Neural progenitor cell (in vitro differentiated cells): ENCODE measurements around the gene PSAPL1. TPM values are rescaled to one million over a fixed set of nuclear protein-coding genes. Genes with fewer than 3 reads are reported as not detected.

Experiments
- DNase-seq: peaks from one replicate; pipeline ENCODE4 v3.0.0-alpha.2; 2016; ENCODE audit warnings: low spot score
- H2AFZ ChIP-seq: fragments of 200-600 bp; sonication (generic); replicated peaks from 2 replicates; pipeline ENCODE4 v1.6.1; 2016; ENCODE audit warnings: antibody characterized with exemption
- H3F3A ChIP-seq: fragments of 200-600 bp; sonication (generic); 2 replicates; pipeline ENCODE4 v1.6.1; 2016; ENCODE audit warnings: antibody characterized with exemption, low read depth
- H3K27ac ChIP-seq: fragments of 200-600 bp; sonication (generic); 2 replicates; pipeline ENCODE4 v1.5.1; 2016; ENCODE audit warnings: mild to moderate bottlenecking
- H3K27me3 ChIP-seq: fragments of 200-600 bp; sonication (generic); 2 replicates; pipeline ENCODE4 v1.6.1; 2016; ENCODE audit warnings: mild to moderate bottlenecking, moderate library complexity
- H3K36me3 ChIP-seq: fragments of 200-600 bp; sonication (generic); 2 replicates; pipeline ENCODE4 v1.5.1; 2016
- H3K4me1 ChIP-seq: fragments of 200-600 bp; sonication (generic); 2 replicates; pipeline ENCODE4 v1.6.1; 2016; ENCODE audit warnings: mixed run types
- H3K4me2 ChIP-seq: fragments of 200-600 bp; sonication (generic); 2 replicates; pipeline ENCODE4 v1.6.1; 2016
- H3K4me3 ChIP-seq: fragments of 200-600 bp; sonication (generic); 2 replicates; pipeline ENCODE4 v1.5.1; 2016
- H3K79me2 ChIP-seq: fragments of 200-600 bp; sonication (generic); 2 replicates; pipeline ENCODE4 v1.6.1; 2016; ENCODE audit warnings: low read depth
- H3K9ac ChIP-seq: fragments of 200-600 bp; sonication (generic); 2 replicates; pipeline ENCODE4 v1.6.1; 2016
- H3K9me3 ChIP-seq: fragments of 200-600 bp; sonication (generic); 2 replicates; pipeline ENCODE4 v1.5.1; 2016; ENCODE audit warnings: low read depth
- H4K20me1 ChIP-seq: fragments of 200-600 bp; sonication (generic); 2 replicates; pipeline ENCODE4 v1.6.1; 2016; ENCODE audit warnings: low read depth
- H3K27ac Mint-ChIP-seq: 3 replicates; pipeline ENCODE4 v1.8.0; 2021; ENCODE audit warnings: mixed read lengths
- H3K27me3 Mint-ChIP-seq: 2 replicates; pipeline ENCODE4 v1.8.0; 2022; ENCODE audit warnings: low read depth, mild to moderate bottlenecking, inconsistent platforms, moderate library complexity, mixed read lengths; ENCODE audit not compliant: insufficient read depth
- H3K36me3 Mint-ChIP-seq: 3 replicates; pipeline ENCODE4 v1.8.0; 2021; ENCODE audit warnings: mixed read lengths
- H3K4me1 Mint-ChIP-seq: 3 replicates; pipeline ENCODE4 v1.8.0; 2021; ENCODE audit warnings: mixed read lengths
- H3K4me3 Mint-ChIP-seq: 3 replicates; pipeline ENCODE4 v1.8.0; 2021; ENCODE audit warnings: mild to moderate bottlenecking, moderate library complexity, mixed read lengths
- H3K9me3 Mint-ChIP-seq: 3 replicates; pipeline ENCODE4 v1.8.0; 2020; ENCODE audit warnings: mixed read lengths
- CTCF ChIP-seq: fragments of 200-600 bp; sonication (generic); IDR thresholded peaks from 2 replicates; pipeline ENCODE4 v1.5.1; 2017; ENCODE audit warnings: antibody characterized with exemption, mild to moderate bottlenecking
- EZH2 ChIP-seq: fragments of 200-600 bp; sonication (generic); IDR thresholded peaks from 2 replicates; pipeline ENCODE4 v1.6.1; 2017; ENCODE audit warnings: antibody characterized with exemption, mild to moderate bottlenecking, moderate library complexity
- EZH2phosphoT487 ChIP-seq: fragments of 200-600 bp; sonication (generic); IDR thresholded peaks from 2 replicates; pipeline ENCODE4 v1.6.1; 2017; ENCODE audit warnings: antibody characterized with exemption
- total RNA-seq: library from RNA; depleted of rRNA; stranded (reverse); fragments of >200 nt; gene quantifications from 2 replicates; pipeline ENCODE4 v1.2.3, GENCODE V29; 2015; ENCODE audit warnings: low replicate concordance

Gene PSAPL1
- total RNA-seq, 1 donor from 2014 or later = not detected

- H3K4me3 Mint-ChIP-seq = no peak overlapping the region
- DNase-seq = no peak
- Histone ChIP-seq H3F3A (no peaks in the 10 kb centered on the region), H4K20me1 (no peaks in the 10 kb centered on the region), H3K9ac (no peak overlapping the region), H2AFZ (no peak overlapping the region), H3K27me3 (no peaks in the 10 kb centered on the region), H3K27ac (no peak overlapping the region), H3K4me3 (no peak overlapping the region), H3K4me1 (no peaks in the 10 kb centered on the region), H3K79me2 (no peaks in the 10 kb centered on the region), H3K9me3 (no peaks in the 10 kb centered on the region), H3K4me2 (no peak overlapping the region), H3K36me3 (no peaks in the 10 kb centered on the region)
- H3K4me1 Mint-ChIP-seq = peaks cover 17% of the 10 kb centered on the region
- H3K9me3 Mint-ChIP-seq = no peaks in the 10 kb centered on the region
- H3K27me3 Mint-ChIP-seq = peaks cover 12% of the 10 kb centered on the region
- TF ChIP-seq EZH2 = no peak
- TF ChIP-seq CTCF = no peak
- TF ChIP-seq EZH2phosphoT487 = no peak
- H3K27ac Mint-ChIP-seq = peak overlapping the region; percentile 69
- H3K36me3 Mint-ChIP-seq = no peaks in the 10 kb centered on the region
These were observed 14.1 kb downstream of the PSAPL1 start for GRCh38 chr4:7420661-7421040.

- TF ChIP-seq EZH2 (no peak), EZH2phosphoT487 (no peak), CTCF (no peak)
- Mint-ChIP-seq H3K27me3 (peaks cover 12% of the 10 kb centered on the region), H3K4me3 (no peak overlapping the region), H3K4me1 (peaks cover 18% of the 10 kb centered on the region), H3K36me3 (no peaks in the 10 kb centered on the region), H3K9me3 (no peaks in the 10 kb centered on the region), H3K27ac (no peak overlapping the region)
- DNase-seq = no peak
- H3K79me2 ChIP-seq = no peaks in the 10 kb centered on the region
- H3F3A ChIP-seq = no peaks in the 10 kb centered on the region
- no peaks in the 10 kb centered on the region for H4K20me1 ChIP-seq
- H3K36me3 ChIP-seq = no peaks in the 10 kb centered on the region
- peaks cover 5% of the 10 kb centered on the region for H3K4me1 ChIP-seq
- no peak overlapping the region for H3K27ac ChIP-seq
- H3K27me3 ChIP-seq = no peaks in the 10 kb centered on the region
- no peak overlapping the region for H3K4me3 ChIP-seq
- no peaks in the 10 kb centered on the region for H3K9me3 ChIP-seq
- H3K9ac ChIP-seq = no peak overlapping the region
- no peak overlapping the region for H2AFZ ChIP-seq
- no peak overlapping the region for H3K4me2 ChIP-seq
These were observed 14.6 kb downstream of the PSAPL1 start for GRCh38 chr4:7419961-7420660.

- Histone ChIP-seq H3K27ac (no peak overlapping the region), H3K27me3 (no peaks in the 10 kb centered on the region), H3K9ac (no peak overlapping the region), H3K4me3 (no peak overlapping the region), H3K4me2 (no peak overlapping the region), H2AFZ (no peak overlapping the region), H3K4me1 (peaks cover 18% of the 10 kb centered on the region), H3F3A (no peaks in the 10 kb centered on the region), H4K20me1 (no peaks in the 10 kb centered on the region), H3K9me3 (no peaks in the 10 kb centered on the region), H3K79me2 (no peaks in the 10 kb centered on the region), H3K36me3 (no peaks in the 10 kb centered on the region)
- Mint-ChIP-seq H3K27ac (no peak overlapping the region), H3K4me3 (no peak overlapping the region), H3K36me3 (no peaks in the 10 kb centered on the region), H3K4me1 (peaks cover 27% of the 10 kb centered on the region), H3K27me3 (peaks cover 12% of the 10 kb centered on the region), H3K9me3 (no peaks in the 10 kb centered on the region)
- no peak for DNase-seq
- TF ChIP-seq EZH2phosphoT487 (no peak), CTCF (no peak), EZH2 (no peak)
These were observed 16.4 kb downstream of the PSAPL1 start for GRCh38 chr4:7418131-7418943.
